GM12875 (cell line): ENCODE data around the gene ANTXR2.
"Not testable (repeated sequence)": the region's sequence is repeated elsewhere in the genome, so short reads cannot be mapped to it uniquely, and the experiment has no call there.

Experiments used
- H3K4me3 ChIP-seq: one replicate; pipeline ENCODE4 v1.5.1; 2011; ENCODE audit warnings: low read depth, low read length, control low read depth
- TF ChIP-seq, protein P1 (sequence below): IDR thresholded peaks from 2 replicates; pipeline ENCODE4 v1.5.1; 2011; ENCODE audit warnings: low read depth, mild to moderate bottlenecking, control low read depth, inconsistent platforms, low read length, moderate library complexity, borderline replicate concordance; ENCODE audit not compliant: insufficient read depth

The ANTXR2 gene

DNA sequence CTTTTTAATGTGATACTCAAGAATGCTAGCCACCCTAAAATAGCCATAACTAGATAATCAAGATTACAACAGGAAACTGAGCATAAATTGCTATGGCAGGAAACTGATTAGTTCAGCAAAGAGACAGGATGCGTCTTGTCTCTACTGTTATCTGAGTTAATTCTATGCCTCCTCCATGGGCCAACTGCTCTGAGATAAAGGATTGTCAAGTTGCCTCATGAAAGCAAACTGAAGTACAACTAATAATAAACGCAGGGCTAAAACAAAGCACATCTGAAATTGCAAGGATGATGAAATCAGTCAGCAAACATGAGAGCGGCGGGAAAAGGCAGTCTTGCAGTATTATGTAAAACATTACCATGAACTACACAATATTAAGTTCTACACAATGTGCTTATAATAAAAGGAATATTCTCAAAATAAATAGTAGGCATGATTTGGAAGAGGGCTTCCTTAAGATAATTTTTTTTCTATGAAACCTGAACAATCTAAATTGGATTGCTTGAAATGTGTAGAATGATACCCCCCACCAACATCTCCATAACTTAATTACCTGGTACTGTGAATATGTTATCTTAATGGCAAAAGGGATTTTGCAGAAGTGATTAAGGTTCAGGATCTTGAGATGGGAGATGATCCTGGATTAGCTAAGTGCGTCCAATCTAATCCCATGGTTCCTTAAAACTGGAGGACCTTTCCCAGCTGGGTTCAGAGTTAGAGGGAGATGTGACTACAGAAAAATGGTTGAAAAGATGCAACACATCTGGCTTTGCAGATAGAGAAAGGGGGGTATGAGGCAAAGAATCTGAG, 65.9 kb downstream of the ANTXR2 start:
- TF ChIP-seq, protein P1, sequence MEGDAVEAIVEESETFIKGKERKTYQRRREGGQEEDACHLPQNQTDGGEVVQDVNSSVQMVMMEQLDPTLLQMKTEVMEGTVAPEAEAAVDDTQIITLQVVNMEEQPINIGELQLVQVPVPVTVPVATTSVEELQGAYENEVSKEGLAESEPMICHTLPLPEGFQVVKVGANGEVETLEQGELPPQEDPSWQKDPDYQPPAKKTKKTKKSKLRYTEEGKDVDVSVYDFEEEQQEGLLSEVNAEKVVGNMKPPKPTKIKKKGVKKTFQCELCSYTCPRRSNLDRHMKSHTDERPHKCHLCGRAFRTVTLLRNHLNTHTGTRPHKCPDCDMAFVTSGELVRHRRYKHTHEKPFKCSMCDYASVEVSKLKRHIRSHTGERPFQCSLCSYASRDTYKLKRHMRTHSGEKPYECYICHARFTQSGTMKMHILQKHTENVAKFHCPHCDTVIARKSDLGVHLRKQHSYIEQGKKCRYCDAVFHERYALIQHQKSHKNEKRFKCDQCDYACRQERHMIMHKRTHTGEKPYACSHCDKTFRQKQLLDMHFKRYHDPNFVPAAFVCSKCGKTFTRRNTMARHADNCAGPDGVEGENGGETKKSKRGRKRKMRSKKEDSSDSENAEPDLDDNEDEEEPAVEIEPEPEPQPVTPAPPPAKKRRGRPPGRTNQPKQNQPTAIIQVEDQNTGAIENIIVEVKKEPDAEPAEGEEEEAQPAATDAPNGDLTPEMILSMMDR, result no peak

DNA sequence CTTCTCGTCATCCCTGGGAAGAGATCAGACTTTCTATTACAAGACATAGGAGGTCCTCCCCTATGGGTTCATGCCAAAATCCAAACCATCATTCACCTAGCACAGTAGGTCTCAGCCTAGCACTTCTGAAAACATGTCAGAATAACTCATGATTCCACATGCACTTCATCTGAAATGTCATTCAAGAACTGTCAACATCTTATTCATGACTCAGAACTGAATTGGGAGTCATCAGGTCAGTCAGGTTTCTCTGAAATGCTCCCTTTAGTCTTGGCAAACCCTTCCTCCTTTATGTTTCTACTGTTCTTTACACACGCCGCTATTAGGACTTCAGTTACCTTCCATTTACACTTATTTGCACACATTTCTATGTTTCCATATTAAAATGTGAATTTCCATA, 67.2 kb downstream of the ANTXR2 start:
- TF ChIP-seq, protein P1, result no peak
- H3K4me3 ChIP-seq, result no peak overlapping the region

More for the DNA sequence above, 65.9 kb downstream of the ANTXR2 start:
- no peak overlapping the region for H3K4me3 ChIP-seq

DNA sequence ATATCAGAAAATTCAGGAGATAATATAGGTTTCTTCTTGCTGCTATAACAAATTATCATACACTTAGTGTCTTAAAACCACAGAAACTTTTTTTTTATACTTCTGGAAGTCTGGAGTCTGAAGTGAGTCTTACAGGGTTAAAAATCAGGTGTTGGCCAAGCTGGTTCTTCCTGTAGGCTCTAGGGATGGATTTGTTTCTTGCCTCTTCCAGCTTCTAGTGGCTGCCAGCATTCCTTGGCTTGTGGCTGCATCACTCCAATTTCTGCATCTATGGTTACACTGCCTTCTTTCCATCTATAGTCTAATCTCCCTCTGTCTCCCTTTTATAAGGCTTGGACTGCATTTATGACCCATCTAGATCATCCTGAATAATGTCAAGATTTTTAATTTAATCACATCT, 68.7 kb downstream of the ANTXR2 start:
- TF ChIP-seq, protein P1, result no peak
- H3K4me3 ChIP-seq, result no peak overlapping the region

DNA sequence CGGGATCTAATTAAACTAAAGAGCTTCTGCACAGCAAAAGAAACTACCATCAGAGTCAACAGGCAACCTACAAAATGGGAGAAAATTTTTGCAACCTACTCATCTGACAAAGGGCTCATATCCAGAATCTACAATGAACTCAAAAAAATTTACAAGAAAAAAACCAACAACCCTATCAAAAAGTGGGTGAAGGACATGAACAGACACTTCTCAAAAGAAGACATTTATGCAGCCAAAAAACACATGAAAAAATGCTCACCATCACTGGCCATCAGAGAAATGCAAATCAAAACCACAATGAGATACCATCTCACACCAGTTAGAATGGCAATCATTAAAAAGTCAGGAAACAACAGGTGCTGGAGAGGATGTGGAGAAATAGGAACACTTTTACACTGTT, 70.5 kb downstream of the ANTXR2 start:
- not testable (repeated sequence) for H3K4me3 ChIP-seq

DNA sequence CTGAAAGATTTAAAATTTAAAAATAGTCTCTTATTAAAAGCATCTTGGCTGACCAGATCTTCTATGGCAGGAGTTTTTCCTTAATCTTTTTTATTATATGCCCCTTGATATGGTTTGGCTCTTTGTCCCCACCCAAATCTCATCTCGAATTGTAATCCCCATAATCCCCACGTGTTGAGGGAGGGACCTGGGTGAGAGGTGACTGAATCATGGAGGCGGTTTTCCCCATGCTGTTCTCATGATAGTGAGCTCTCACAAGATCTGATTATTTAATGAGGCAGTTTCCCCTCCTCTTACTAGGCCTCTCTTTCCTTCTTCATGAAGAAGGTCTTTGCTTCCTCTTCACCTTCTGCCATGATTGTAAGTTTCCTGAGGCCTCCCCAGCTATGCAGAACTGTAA, 74.0 kb downstream of the ANTXR2 start:
- H3K4me3 ChIP-seq, result not testable (repeated sequence)

DNA sequence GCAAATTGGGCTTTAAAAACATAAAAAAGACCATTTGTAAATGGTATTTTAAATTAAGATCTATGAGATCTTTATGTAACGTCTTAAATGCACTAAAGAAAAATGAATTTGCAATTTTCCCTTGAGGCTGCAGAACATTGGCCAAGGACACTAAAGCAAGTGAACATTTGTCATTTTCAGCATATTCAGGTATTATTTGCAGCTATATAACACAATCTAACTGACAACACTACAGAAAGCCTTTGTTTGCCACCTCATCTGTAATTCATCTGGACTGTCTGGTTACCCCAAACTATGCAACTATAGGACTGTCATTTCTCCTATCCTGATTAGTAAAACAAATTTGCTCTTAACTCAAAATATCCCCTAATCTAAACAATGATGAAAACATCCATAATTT, 74.8 kb downstream of the ANTXR2 start:
- no peak overlapping the region for H3K4me3 ChIP-seq
- TF ChIP-seq, protein P1, result no peak

DNA sequence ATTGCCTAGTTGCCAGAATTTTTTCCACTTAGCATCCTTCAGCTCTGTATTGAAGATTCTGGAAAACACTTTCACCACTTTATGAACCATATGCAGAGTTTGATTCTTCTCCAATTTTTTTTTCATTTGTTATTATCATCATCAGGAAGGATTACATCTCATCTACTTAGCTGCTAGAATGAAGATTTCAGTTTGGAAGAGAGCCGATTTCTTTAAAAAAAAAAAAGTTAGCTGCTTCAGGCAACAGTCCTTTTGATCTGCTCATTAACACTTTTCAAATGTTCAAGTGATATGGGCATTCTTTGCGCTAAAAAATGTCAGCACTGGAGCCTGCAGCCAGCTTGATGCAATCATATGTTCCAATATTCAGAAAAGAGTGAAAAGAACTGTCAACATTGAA, 76.2 kb downstream of the ANTXR2 start:
- TF ChIP-seq, protein P1, result no peak
- H3K4me3 ChIP-seq, result no peak overlapping the region

DNA sequence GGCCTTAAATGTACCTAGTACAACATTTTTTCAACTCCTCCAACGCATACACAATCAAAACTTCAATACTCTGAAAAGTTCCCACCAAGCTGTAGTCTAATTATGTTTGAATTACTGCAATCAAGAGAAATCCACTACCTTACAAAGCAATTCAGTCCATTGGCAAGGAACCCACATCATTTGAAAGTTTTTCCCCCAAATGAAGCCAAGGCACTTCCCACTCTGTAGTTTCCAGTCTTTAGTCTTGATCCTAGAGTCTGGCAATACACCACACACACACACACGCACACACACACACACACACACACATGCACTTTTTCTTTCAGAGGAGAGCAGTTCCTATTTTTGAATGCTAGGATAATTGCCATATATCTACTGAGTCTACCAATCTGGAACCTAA, 79.6 kb downstream of the ANTXR2 start:
- TF ChIP-seq, protein P1, result no peak
- no peak overlapping the region for H3K4me3 ChIP-seq
